ACC112 (cell line): ENCODE results near the gene ID3.
"Not testable (repeated sequence)": the region's sequence is repeated elsewhere in the genome, so short reads cannot be mapped to it uniquely, and the experiment has no call there.

ENCODE experiments used
- H2AFZ ChIP-seq: fragments of 200-600 bp; sonication (generic); one replicate; pipeline ENCODE4 v1.6.0; 2017; ENCODE audit warnings: antibody characterized with exemption, low read length; ENCODE audit not compliant: unreplicated experiment
- H3K27ac ChIP-seq: fragments of 200-600 bp; sonication (generic); 2 replicates; pipeline ENCODE4 v1.5.1; 2014; ENCODE audit warnings: low read depth, mild to moderate bottlenecking, antibody characterized with exemption, low read length, moderate library complexity
- H3K27me3 ChIP-seq: fragments of 200-600 bp; sonication (generic); 2 replicates; pipeline ENCODE4 v1.6.1; 2014; ENCODE audit warnings: mild to moderate bottlenecking, antibody characterized with exemption, low read length, moderate library complexity, mixed read lengths; ENCODE audit not compliant: insufficient read depth
- H3K36me3 ChIP-seq: fragments of 200-600 bp; sonication (generic); 2 replicates; pipeline ENCODE4 v1.6.1; 2016; ENCODE audit warnings: mild to moderate bottlenecking, antibody characterized with exemption, low read length, moderate library complexity, mixed read lengths; ENCODE audit not compliant: insufficient read depth
- H3K4me1 ChIP-seq: fragments of 200-600 bp; sonication (generic); one replicate; pipeline ENCODE4 v1.6.1; 2016; ENCODE audit warnings: low read length, mixed read lengths; ENCODE audit not compliant: insufficient read depth, unreplicated experiment, control insufficient read depth
- H3K4me3 ChIP-seq: fragments of 200-600 bp; sonication (generic); 2 replicates; pipeline ENCODE4 v1.5.1; 2014; ENCODE audit warnings: mild to moderate bottlenecking, low read depth, low read length
- H3K79me2 ChIP-seq: fragments of 200-600 bp; sonication (generic); one replicate; pipeline ENCODE4 v1.6.0; 2016; ENCODE audit warnings: low read length; ENCODE audit not compliant: control insufficient read depth, unreplicated experiment, insufficient read depth

The ID3 gene

DNA sequence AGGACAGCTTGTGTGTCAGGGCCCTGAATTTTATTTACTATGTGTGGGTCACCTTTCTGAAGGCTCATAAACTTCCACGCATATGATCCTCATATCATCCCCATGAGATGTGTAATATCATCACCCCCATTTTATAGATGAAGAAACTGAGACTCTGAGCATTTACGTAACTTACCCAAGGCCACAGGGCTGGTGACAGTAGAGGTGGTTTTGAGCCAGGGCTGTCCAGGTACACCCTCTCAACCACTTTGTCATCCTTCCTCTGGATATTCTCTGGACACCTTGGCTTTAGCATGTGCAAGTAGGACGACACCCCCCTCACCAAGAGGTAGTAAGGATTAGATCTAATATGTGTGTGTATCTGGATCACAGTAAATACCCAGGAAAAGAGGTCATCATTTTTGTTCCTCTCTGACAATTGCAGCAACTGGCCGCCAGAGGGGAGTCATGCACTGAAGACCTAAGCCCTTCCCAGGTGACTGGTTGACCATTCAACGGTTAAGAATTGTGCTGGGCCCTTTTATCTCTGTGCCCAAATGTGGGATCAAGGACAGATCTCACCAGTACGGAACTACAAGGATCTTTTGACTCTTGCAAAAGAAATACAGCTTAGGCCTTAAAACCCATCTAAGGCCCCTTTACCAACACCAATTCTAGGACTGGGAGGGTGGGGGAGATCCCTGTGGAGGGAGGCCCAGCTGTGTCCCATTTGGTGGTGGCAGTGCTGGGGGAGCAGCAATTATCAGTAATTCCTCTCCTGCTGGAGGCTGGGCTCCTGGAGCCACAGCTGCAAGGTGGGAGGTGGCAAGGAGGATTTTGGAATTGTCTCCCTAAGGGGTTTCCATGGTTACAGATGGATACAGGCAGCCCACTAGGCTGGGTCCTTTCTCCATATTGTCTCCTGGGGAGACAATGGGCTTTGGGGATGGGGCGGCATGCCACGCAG, 14.6 kb downstream of the ID3 start:
- Histone ChIP-seq H3K27ac (no peak overlapping the region), H3K27me3 (no peaks in the 10 kb centered on the region), H3K4me3 (no peak overlapping the region), H3K36me3 (no peaks in the 10 kb centered on the region), H3K4me1 (peaks cover 6% of the 10 kb centered on the region), H3K79me2 (no peaks in the 10 kb centered on the region), H2AFZ (no peak overlapping the region)

DNA sequence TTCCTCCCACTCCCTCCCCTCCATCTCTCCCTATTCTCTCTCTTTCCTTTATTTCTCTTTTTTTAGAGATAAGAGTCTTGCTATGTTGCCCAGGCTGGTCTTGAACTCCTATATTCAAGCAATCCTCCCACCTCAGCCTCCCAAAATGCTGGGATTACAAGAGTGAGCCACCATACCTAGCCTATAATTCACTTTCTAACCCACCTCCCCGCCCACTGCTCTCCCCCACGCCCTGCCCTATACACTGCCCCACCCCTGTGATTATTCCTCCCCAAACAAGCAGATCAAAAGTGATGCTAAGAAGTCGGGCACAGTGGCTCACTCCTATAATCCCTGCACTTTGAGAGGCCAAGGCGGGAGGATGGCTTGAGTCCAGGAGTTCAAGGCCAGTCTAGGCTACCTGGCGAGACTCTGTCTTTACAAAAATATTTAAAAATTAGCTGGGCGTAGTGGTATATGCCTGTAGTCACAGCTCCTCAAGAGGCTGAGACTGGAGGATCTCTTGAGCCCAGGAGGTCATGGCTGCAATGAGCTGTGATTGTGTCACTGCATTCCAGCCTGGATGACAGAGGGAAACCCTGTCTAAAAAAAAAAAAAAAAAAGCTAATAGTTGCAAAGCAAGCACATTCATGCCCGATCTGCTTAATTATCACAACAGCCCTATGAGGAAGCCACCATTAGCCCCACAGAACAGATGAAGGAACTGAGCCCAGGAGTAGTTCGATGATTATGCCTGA, 15.4 kb downstream of the ID3 start:
- peaks cover 5% of the 10 kb centered on the region for H3K4me1 ChIP-seq
- H3K27ac ChIP-seq = no peak overlapping the region
- no peak overlapping the region for H3K4me3 ChIP-seq
- H3K36me3 ChIP-seq = no peaks in the 10 kb centered on the region
- H3K27me3 ChIP-seq = no peaks in the 10 kb centered on the region
- H3K79me2 ChIP-seq = no peaks in the 10 kb centered on the region
- no peak overlapping the region for H2AFZ ChIP-seq

DNA sequence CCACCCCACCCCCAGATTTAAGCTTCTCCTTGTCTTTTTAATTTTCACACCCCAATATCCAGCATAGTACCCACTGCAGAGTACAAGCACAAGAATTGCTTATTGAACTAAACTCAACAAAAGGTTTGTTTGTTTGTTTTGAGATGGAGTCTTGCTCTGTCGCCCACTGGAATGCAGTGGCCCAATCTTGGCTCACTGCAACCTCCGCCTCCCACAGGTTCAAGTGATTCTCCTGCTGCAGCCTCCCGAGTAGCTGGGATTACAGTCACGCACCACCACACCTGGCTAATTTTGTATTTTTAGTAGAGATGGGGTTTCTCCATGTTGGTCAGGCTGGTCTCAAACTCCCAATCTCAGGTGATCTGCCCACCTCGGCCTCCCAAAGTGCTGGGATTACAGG, 16.4 kb downstream of the ID3 start:
- H3K36me3 ChIP-seq, H2AFZ ChIP-seq, H3K79me2 ChIP-seq, H3K27ac ChIP-seq, H3K4me1 ChIP-seq, H3K27me3 ChIP-seq, H3K4me3 ChIP-seq: not testable (repeated sequence)

DNA sequence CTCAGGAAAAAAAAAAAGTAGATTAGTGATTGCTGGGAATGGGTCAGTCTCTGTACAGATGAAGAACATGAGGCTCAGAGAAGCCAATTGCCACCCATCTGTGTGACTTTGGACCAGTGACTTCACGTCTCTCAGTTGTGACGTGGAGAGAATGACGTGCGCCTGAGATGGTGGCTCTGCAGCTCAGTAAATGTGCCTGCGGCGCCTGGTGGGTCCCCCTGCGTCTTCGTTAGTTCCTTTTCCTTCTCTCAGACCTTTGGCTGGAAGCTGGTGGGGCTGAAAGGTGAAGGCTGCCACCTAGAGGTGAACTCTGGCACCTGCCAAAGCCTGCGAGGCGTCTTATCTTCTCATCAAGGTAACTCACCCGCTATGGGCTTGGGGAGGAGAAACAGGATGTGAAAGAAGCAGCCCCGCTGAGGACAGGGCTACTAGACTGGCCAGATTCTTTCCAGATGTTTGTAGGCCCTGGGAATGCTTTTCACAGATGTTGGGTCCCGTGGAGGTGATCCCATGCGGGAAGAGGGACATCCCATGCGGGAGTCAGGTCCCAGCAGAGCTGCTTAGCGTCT, 19.5 kb downstream of the ID3 start:
- peak overlapping the region; percentile 14; the same call in 1 of the 2 replicates for H3K4me3 ChIP-seq
- H3K27ac ChIP-seq = no peak overlapping the region

DNA sequence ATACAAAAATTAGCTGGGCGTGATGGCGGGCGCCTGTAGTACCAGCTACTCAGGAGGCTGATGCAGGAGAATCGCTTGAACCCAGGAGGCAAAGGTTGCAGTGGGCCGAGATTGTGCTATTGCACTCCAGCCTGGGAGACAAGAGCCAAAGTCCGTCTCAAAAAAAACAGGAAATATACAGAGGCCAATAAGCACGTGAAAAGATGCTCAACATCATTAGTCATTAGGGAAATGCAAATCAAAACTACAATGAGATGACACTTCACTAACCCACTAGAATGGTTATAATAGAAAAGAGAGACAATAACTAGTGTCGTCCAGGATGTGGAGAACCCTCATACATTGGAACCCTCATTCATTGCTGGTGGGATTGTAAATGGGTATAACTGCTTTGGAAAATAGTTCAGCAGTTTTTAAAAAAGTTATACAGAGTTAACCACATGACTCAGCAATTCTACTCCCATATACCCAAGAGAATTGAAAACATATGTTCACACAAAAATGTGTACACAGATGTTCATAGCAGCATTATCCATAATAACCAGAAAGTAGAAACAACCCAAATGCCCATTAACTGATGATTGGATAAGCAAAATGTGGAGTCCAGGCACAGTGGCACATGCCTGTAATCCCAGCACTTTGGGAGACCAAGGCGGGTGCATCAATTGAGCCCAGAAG, 21.9 kb downstream of the ID3 start:
- Histone ChIP-seq H2AFZ (no peak overlapping the region), H3K36me3 (no peaks in the 10 kb centered on the region), H3K27ac (peak overlapping the region; percentile 31; the same call in 1 of the 2 replicates), H3K4me1 (peaks cover 9% of the 10 kb centered on the region), H3K79me2 (no peaks in the 10 kb centered on the region), H3K27me3 (no peaks in the 10 kb centered on the region), H3K4me3 (no peak overlapping the region)

More for the DNA sequence above, 19.5 kb downstream of the ID3 start:
- H3K79me2 ChIP-seq = no peaks in the 10 kb centered on the region
- no peaks in the 10 kb centered on the region for H3K27me3 ChIP-seq
- peaks cover 9% of the 10 kb centered on the region for H3K4me1 ChIP-seq
- H2AFZ ChIP-seq = peak overlapping the region; percentile 10
- no peaks in the 10 kb centered on the region for H3K36me3 ChIP-seq

DNA sequence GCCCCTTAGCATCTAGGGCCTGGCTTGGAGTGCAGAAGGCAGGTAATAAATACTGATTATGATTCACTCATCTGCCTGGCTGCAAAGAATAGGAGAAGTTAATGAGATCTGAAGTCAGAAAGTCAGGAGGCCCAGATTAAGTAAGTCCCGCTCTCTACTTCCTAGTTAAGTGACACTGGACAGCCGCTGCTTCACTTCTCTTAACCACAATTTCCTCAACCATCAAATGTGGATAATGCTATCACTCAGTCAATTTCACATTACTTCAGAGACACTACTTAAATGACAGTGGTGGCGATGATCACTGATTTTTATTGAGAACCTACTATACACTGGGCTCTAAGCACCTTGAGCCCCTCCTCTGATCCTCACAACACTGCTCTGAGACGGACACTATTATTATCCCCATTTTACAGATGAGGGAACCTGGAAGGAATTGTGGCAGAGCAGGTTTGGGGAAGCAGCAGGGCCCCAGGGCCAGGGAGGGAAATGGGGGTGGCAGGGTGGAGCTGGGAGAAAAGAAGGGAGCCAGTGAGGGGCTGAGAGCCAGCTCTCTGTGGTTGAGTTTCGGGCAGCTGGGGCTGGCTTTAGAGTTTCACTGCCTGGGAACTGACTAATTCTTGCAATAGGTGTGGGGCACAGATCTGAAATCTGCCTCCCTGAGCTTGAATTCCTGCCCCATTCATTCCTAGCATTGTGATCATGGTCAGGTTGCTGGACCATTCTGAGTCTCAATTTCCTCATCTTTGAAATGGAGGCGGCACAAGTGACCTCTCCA, 25.9 kb downstream of the ID3 start:
- peaks cover 23% of the 10 kb centered on the region for H3K4me1 ChIP-seq
- no peak overlapping the region for H3K27ac ChIP-seq

DNA sequence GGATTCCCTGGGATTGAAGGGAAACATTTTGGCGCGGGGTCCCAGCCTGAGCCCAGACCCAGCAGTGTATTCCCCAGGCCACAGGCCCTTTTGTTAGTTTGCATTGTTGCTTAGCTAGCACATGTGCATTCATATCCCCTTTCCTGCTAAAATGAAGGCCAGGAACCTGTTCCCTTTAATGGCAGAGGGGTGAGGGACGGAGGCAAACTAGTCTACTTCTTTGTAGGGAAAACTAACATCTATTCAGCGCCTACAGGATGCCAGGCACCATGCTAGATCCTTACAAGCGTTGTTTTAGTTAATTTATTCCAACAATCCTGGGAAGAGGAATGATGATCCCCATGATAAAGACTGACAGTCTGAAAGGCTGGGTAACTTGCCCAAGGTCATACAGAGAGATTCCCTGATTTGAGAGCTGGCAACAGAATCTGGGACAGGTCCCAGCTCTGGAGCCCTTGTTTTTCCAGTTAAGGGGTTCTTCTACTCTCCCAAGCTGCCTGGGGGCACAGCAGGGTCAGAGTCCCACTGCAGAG, 27.7 kb downstream of the ID3 start:
- Histone ChIP-seq H3K79me2 (no peaks in the 10 kb centered on the region), H2AFZ (peak overlapping the region; percentile 47), H3K27ac (no peak overlapping the region), H3K4me3 (peak overlapping the region; percentile 60), H3K36me3 (no peaks in the 10 kb centered on the region), H3K27me3 (no peaks in the 10 kb centered on the region), H3K4me1 (peaks cover 20% of the 10 kb centered on the region)

More for the DNA sequence above, 25.9 kb downstream of the ID3 start:
- Histone ChIP-seq H3K79me2 (no peaks in the 10 kb centered on the region), H3K4me3 (no peak overlapping the region), H3K36me3 (no peaks in the 10 kb centered on the region), H3K27me3 (no peaks in the 10 kb centered on the region), H2AFZ (no peak overlapping the region)

DNA sequence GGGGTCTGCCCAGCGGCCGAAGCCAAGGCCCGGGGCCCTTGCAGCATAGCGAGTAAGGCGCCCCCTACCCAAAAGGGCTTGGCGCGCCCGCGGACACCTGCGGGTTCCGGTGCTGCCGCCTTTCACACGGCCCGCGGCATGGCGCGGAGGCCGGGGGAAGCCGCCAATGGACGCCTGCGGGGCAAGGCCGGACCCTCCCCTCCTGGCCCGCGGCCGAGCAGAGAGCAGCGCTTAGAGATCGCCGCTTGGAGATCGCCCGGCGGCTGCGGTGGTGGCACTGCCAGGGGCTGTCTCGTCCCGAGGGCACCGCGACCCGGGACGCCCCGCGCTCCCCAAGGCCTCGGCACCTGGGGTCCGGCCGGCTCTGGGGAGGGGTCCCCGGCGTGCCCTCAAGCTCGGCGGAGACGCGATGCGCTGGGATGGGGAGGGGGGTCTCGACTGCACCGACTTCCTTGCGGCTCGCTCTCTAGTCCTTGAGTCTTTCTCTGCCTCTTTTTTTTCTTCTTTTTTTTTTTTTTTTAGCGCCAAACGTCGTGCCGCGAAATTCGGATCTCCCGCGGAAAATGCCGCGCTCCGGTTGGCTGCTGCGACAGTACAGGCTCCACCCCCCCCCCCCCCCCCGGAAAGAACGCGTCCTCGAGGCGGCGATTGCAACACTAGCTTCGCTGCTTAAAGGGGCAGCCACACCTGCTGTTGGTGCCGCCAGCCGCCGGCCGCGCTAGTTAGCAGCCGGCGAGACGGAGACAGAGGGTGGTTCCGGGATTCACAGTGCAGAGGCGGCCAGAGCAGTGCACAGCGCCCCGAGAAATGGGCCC, 28.3 kb downstream of the ID3 start, which contains the start of gene E2F2:
E2F2 (minus strand) TSS at position 487 of the 815 bp plus-strand sequence; CDS start at position 47, 440 bp downstream.
- H3K4me1 ChIP-seq = peaks cover 20% of the 10 kb centered on the region
- H3K27ac ChIP-seq = no peak within 1 kb of the TSS
- H3K36me3 ChIP-seq = no peaks in the 10 kb centered on the region
- no peaks in the 10 kb centered on the region for H3K27me3 ChIP-seq
- no peaks in the 10 kb centered on the region for H3K79me2 ChIP-seq
- H3K4me3 ChIP-seq = peak within 1 kb of the TSS; percentile 81
- peak within 1 kb of the TSS; percentile 61 for H2AFZ ChIP-seq

DNA sequence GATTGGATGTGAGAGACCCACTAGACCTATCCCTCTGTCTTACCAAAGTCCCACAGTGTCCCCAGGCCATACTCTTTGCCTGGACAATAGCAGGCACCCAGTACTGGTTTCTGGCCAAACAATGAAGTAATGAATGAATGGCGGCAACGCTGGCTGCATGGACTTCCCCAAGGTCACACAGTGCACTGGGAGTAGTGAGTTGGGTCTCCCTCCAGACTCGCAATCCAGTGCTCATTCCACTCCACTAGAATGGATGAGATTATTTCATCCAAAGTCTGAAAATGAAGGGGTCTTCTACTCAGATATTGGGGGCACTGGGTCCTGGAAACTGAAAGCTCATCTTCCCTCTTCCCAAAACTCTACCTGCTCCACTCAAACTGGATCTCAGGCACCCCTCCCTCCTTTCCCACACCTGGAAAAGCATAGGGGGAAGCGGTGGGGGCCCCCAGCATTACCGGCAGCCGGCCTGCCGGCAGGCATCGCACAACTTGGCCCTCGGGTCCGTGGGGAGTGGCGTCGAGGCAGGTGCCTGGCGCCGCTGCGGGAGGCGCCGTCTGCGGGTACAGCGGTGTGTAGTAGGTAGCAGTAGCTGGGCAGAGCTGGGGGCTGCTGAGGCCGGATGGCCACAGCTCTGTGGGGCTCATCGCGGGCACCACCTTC, 29.1 kb downstream of the ID3 start:
- no peaks in the 10 kb centered on the region for H3K27me3 ChIP-seq
- peaks cover 20% of the 10 kb centered on the region for H3K4me1 ChIP-seq
- H3K36me3 ChIP-seq = no peaks in the 10 kb centered on the region
- peak overlapping the region; percentile 81 for H3K4me3 ChIP-seq
- H2AFZ ChIP-seq = peak overlapping the region; percentile 61
- no peak overlapping the region for H3K27ac ChIP-seq
- no peaks in the 10 kb centered on the region for H3K79me2 ChIP-seq
